C4-2B (cell line): ENCODE data around the gene ACSS3.

ENCODE experiments used
- H3K27ac ChIP-seq: fragments of 450-650 bp; 2 replicates; pipeline ENCODE4 v1.5.1; 2017
- CTCF ChIP-seq: fragments of 450-650 bp; conservative IDR thresholded peaks from 2 replicates; pipeline ENCODE4 v1.5.1; 2017; ENCODE audit warnings: mild to moderate bottlenecking
- ZFX ChIP-seq: fragments of 450-650 bp; IDR thresholded peaks from 2 replicates; pipeline ENCODE4 v1.6.1; 2017

ACSS3 gene

DNA sequence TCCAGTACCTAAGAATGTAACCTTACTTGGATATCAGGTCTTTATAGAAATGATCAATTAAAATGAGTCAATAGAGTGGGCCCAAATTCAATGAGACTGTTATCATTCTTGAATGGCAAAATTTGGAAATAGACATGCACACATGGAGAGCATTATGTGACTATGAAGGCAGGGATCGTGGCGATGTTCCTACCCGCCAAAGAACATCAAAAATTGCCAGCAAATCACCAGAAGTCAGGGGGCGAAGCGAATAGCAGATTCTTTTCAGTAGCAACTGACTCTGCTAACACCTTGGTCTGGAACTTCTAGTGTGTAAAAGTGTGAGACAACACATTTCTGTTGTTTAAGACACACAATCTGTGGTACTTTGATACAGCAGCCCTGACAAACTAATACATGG is 192.5 kb downstream of the ACSS3 start:
- H3K27ac ChIP-seq, result no peak overlapping the region
- TF ChIP-seq CTCF, result no peak
- no peak for TF ChIP-seq ZFX

DNA sequence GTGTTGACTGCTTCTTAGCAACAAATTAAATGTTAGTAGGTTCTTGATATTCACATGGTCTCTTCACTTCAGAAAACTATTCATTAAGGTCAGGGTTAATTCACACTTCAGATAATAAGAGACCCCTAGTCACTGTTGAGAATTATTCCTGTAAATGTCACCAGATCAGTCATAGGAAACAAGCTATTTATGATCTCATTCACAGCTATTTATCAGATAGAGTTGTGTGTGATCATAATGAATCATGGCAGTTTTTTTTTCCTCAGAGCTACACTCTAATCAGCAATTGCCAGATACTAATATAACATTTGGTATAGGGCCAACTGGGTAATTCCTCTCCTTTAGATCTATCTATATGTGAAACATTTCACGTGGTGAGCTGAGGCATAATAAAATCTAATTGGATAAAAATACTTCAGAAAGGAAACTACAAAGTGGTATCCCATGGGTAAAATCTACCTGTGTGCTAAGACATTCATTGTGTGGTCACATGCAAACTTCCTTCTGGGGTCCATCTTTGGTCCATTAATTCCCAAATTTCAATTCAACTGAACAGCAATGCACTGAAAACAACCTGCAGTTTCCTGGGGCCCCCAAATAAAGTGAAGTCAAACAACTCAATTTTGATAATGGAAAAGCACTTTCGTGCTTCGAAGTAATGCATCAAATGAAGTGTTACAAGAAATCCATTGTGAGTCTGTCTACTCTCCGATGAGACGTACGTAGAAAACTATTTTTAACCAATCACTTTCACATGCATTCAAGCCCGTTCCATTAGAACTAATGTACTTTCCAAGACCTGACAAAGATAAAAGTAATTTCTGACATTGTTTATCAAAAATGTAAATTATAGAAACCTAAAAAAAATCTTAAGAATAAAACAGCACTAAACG is 197.0 kb downstream of the ACSS3 start:
- TF ChIP-seq CTCF (no peak), ZFX (no peak)
- H3K27ac ChIP-seq, result no peak overlapping the region

GRCh38 chr12:81284137-81284536 is 206.3 kb downstream of the ACSS3 start:
- H3K27ac ChIP-seq, result no peak overlapping the region
- TF ChIP-seq CTCF (no peak), ZFX (no peak)

DNA sequence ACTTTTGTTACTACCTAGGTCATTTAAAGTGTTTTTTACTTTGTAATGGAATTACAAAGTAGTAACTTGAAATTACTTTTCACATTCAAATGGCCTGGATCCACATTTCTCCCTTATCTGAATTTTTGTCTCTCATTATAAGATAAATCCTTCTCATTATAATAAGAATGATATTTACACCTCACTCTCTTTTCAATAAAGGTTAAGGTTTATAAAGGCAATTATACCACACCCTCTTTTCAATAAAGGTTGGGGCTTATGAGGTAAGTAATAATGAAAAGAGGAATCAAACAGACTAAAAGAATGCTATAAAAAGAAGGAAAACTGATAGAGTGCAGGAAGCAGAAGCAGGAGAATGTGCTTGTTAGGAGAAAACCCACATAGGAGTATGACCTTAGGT is 210.8 kb downstream of the ACSS3 start:
- no peak overlapping the region for H3K27ac ChIP-seq
- TF ChIP-seq CTCF (no peak), ZFX (no peak)

DNA sequence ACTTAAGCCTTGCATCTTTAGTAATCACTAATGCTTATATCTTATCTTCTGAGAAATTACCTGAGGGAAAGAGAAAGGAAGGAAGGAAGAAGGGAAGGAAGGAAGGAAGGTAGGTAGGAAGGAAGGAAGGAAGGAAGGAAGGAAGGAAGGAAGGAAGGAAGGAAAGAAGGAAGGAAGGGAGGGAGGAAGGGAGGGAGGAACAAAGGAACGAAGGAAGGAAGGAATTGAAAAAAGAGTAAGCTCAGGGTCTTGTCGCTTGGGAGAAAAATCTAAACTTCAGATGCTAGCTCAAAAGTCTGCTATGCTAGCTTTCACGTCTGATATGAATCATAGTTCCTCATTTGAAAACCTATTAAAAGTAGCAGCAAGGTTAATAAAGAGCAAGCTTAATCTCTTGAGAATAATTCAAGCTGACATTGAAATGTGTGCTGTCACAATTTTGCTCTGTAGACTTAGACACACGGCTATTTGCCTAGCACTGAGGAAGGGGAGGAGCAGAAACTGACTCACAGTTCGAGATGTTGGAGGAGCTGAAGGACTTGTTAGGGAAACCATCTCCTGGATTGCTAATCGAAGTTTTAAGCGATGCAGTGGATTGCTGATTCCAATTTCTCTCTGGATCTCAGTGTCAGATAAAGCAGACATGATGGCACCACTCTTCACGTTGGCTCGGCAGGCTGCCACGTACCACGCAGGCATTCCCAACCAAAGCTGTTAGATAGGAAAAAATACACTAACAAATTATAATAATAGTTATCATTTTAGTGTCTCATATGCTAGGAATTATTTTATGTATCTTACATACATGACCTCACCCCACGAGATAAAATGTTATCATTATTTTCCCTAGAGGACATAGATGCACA is 216.7 kb downstream of the ACSS3 start:
- no peak overlapping the region for H3K27ac ChIP-seq
- TF ChIP-seq ZFX (no peak), CTCF (no peak)

GRCh38 chr12:81295251-81295650 is 217.4 kb downstream of the ACSS3 start:
- no peak overlapping the region for H3K27ac ChIP-seq
- no peak for TF ChIP-seq CTCF
- no peak for TF ChIP-seq ZFX
